NCI-H2171 (cell line): ENCODE data around the gene ZNF280D.

Experiments
- DNase-seq: peaks from one replicate; lab custom pipeline; 2025; lab: John Stamatoyannopoulos, UW

Gene ZNF280D

DNA sequence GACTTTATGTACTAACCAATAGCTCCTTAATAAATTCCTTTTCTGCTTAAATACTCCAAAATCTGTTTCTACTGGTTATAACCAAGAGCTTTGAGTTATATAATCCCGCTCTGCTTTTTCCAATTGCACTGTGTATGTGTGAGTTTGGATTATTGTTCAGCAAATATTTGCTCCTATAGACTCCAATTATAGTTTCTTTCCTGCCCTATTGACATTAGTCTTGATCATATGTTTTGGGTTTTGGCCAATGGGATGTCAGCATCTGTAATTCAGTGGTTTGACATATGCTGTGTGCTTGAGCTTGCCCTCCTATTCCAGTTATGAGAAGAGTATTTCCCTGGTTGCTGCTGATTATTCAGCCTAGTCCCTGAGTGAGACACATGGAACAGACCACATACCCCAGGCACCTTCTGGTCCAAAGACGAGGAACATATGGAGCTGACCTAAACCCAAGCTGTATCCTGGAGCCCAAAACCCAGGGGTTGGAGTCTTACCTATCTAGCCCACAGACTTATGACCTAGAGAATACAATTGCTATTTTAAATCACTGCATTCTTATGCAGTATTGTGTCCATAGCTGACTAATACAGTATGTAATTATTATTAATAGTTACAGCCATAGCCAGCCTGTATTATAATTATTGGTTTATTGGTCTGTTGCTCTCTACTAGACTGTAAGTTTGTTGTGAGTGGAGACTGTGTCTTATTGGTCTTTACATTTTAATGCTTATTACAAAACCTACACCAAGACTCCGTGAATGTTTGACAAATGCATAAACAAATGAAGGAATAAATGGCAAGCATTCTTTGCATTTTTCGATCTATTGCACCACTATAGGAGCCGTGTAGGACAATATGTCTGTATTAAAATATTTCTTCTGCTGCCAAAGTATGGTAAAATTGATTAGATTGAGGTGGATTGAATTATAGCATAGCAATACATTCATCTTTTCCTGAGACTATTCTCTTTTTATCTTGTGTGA, 11.7 kb upstream of the ZNF280D start:
- no peak for DNase-seq

DNA sequence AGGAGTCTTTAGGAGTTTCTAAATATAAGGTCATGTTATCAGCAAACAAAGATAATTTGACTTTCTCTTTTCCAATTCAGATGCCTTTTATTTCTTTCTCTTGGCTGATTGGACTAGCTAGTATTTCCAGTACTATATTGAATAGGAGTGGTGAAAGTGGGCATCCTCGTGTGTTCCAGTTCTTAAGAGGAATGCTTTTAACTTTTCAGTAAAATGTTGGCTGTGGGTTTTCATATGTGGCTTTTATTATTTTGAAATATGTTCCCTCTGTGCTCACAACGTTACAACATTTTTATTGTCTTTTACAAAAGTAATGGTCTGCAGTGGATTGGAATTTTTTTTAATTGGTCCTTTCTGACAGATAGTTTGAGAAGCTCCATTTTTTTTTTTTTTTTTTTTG, 8.2 kb upstream of the ZNF280D start:
- no peak for DNase-seq

DNA sequence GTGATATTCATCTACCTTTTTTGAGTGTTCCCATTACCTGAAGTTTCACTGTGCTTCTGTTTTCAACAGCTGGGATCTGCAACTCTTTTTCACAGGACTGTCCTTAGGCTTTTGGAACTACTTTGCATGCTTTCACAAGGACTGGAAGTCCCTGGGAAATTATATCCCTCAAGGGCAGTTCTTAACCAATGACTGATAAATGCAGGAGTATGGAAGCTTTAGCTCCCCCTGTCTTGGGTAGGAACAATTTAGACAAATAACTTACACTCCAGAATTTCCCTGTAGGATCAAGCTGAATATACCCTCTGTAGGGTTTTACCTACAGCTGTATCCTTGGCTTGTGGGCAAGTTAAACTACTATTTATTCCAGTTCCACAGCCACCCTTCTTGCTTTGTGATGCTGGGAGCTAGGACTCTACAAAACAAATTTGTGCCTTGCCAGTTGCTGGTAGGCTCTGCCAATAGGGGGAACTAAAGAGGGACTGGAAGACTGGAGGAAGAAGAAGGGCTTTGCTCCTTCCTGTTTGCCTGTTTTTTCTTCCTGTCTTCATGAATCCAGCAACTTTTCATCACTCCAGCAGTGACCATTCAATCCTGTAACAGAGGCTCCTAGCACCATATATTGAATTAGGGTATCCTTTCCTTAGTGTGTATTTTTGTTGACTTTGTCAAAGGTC, 6.8 kb upstream of the ZNF280D start:
- no peak for DNase-seq

DNA sequence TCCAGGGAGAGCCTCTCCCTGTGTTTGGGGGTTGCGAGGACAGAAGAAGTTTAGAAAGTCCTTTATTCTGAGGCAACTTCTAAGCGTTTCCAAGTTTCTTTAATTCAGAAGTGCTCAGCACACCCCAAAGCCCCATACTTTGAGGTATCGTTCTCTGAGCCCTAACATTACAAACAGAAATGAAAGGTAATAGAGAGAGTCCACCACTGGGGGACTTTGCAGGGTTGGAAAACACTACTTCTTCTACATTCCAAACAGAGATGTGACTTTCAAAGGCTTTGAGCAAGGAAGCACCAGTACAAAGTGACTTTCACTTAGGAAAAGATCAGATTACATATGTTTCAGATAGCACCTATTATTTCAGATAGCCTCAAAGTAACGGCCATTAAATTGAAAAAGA, 6.2 kb upstream of the ZNF280D start:
- no peak for DNase-seq

DNA sequence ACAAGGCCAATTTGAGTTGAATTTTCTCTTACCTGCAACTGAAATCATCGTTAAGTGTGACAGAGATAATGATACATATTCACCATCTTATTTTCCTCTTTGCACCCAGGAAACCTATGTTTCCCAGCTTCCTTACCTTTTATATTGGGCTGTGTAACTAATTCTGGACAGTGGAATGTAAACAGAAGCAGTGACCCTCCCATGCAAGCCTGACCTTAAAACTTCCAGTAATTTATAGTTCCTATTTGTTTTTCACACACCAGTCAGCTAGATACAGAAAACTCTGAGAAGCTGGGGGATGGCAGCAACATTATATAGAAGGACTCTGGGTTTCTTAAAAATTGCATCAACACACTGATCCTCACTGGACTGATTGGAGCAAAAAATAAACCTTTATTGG, 4.5 kb upstream of the ZNF280D start:
- DNase-seq = no peak

DNA sequence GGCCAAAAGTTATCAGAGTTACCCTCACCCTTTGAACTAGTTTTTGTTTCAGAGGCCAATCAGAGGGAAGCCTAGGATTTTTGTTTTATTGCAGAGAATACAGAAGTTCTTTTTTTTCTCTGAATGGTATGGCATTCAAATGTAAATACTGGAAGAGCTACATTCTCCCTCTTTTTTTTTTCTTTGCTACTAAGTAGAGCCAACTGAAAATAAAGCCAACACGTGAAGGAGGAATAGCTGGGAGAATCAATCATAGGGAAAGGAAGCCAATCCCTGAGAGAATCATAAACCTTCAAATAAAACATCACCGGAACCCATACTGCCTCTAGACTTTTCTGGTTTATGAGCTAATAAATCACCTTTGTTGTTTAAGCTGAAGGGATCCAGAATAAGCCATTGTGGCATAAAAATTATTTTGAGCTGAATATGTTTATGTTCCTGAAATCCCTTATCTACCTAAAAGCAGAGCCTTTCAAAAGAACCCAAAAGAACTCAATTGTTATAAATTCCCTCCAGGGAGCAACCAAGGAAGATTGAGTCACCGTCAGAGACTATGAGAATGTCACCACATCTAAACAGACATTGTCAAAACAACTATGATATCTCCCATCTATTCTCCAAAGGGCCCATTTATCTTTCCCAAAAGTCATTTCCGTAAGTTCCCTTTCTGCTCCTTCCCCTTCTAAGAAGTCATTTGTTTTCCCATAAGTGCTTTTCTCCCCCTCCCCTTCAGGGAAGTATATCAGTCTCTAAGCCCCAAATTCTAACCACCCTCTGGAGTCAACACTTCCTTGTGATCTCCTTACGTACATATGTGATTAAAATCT, 3.8 kb upstream of the ZNF280D start:
- no peak for DNase-seq

DNA sequence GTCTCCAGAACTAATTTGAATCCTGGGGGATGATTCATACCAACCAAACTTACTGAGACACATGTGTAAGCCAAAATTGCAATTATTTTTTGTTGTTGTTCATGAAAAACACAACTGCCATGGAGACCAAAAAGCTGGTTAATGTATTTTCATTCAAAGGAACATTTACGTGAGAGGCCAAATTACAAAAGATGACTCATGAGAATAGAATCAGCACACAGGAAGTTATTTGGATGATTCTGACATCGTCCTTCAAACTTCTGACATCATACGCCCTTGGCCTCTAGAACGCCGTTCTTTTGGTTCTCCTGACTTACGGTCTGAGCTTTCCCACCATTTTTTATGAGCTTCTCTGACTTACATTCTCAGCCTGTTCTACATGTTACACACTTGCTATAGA, 3.0 kb upstream of the ZNF280D start:
- DNase-seq = no peak

DNA sequence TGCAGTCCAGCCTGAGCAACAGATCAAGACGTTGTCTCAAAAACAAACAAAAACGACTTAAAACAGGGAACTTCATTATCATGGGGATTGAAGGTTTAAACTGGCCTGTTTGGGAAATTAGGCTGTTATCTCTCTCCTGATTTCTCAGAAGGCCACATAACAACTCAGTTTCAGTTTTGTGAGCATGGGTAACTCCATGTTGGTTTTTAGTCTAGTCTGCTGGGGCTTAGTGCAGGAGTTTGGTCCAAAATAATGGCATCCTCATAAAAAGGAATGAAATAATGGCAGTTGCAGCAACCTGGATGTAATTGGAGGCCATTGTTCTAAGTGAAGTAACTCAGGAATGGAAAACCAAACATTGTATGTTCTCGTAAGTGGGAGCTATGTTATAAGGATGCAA, 2.3 kb upstream of the ZNF280D start:
- DNase-seq = no peak

DNA sequence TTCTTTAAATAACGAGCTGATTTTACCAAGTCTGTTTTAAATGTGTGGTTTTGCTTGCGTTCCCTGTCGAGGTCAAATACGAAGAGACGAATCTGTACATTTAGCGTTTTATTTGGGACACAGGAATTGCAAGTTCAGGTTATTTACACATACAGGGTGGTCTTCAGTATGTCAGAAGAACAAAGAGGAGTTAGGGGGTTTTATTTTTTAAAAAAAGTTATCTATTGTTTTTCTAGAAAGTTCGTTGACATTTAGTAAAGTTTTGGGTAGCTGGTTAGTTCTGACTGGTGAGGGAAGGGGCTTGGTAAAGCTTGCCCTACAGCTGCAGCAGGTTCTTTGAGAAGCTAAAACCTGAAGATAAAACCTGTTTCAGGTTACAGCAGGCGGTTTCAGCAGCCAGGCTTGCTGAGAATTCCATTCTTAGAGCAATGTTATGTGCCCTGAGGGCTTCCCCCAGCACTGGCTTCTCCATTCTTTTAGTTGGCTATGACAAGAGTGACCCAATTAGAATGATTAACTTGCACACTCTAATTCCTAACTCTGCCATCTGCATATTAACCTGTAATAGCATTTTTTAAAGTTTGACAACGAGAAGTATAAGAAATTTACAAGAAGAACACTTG, 815 bp upstream of the ZNF280D start:
- no peak for DNase-seq

DNA sequence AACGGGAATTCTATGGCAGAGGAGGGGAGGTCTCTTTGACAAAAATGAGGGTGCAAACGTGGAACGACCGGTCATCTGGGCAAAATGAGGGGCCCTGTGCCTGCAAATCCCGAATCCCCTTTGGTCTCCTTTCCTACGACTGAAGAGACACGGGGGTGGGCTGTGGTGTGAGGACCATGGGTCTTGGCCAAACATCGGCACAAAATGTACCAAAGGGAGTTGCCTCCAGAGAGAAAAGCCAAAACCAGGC, 498 bp downstream of the ZNF280D start:
- no peak for DNase-seq

DNA sequence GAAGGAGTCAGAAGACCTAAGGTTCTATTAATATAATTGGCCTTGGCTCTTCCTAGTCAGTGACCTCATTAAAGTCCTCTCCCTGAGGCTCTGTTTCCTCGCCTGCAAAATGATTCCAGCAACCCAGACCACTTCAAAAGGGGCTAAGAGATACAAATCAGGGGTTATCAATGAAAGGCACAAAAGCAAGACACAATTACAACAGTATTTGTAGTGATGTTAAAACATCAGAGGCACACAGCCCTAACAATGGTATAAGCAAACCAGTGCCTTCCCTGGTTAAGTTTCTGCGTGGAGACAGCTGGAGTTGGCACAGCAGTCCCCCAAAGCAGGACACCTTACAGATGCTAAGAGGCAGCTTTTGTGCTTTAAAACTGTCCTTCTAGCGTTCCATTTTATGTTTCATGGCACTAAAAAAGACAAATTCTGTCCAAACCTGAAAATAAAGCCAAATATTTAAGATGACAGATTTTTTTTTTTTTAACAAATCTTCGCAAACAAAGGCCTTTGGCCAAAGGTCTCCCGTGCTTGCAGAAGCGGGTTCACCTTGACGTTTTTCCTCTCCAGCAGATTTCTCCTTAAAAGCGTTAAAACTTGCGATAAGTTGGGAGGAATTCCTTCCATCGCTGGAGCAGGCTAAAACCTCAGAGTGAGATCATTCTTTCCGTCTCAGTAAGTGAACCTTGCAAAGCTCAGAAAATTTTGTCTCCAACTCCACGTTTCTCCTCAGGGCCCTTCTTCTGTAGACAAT, 999 bp downstream of the ZNF280D start:
- DNase-seq = no peak

DNA sequence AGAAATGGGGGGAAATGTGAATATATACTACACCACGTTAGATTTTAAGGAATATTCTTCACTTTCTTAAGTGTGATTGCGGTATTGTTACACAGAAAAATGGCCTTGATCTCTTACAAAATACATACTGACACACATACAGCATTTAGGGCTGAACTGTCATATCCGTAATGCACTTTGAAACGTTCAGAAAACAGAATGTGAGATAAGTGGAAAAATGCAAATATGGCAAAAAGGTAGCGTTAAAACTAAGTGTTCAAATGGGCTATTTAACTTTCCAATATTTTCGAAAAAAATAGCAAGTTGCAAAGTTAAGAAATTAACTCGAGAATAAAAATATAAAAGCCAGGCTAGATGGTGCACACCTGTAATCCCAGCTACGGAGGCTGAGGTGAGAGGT, 1.8 kb downstream of the ZNF280D start:
- DNase-seq = no peak

DNA sequence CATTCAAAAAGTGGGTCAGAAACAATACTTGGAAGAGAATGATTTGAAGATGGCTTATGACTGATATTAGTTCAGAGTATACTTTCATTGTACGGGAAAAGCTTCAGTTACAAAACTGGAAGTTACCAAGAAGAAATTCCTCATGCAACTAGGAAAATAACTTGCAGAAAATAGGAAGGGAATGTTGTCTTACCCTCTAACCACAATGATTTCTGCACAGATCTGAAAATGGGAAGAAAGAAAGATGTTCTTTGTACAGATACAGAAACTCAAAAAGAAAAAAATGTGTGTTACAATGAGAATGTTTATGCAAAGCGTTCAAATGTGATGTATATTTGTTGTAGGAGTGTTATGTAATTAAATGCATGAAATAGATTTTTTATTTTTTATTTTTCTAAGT, 3.7 kb downstream of the ZNF280D start:
- DNase-seq = no peak

DNA sequence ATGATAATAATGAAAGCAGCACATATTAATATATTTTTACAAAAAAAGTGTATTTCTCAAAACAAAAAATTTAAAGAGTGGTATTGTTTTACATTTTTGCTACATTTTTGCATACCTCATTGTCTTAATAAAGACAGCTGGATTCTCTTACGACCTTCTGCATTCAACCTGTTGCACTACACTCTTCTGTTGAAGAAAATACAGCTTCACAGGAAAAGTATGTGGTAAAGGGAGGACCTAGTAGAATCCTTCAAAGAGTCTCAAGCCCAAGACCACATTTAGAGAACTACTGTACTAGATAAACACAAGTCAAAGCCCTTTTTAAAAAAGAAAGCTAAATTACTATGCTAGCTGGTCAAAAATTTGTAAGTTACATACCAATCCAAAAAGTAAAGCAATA, 7.9 kb downstream of the ZNF280D start:
- DNase-seq = no peak

DNA sequence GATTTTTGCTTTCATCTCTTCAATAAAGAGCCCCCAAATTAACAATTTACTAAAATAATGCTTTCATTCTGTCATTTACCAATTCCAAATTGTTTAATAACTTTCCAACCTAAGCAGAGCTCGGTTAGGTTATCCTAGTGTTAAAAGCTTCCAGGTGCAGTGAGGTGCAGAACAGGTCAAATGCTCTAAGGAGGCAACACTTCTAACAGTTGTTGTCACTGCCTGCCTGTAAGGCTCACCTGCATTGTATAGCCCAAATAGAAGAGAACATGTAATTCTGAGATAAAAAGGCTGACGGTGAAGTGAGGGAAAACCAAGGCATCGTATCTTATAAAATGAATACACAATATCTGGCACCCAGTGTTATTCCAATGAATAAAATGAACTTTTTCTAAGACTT, 9.1 kb downstream of the ZNF280D start:
- DNase-seq = no peak

DNA sequence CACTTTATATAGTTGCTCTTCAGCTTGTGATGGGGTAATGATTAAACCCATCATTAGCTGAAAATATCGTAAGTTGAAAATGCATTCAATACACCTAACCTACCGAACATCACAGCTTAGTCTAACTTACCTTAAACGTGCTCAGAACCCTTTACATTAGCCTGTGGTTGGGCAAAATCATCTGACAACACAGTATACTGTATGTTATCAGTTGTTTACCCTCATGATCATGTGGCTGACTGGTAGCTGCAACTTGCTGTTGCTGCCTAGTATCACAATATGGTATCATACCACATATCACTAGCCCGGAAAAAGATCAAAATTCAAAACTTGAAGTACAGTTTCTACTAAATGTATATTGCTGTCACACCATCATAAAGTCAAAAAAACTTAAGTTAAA, 9.5 kb downstream of the ZNF280D start:
- no peak for DNase-seq

DNA sequence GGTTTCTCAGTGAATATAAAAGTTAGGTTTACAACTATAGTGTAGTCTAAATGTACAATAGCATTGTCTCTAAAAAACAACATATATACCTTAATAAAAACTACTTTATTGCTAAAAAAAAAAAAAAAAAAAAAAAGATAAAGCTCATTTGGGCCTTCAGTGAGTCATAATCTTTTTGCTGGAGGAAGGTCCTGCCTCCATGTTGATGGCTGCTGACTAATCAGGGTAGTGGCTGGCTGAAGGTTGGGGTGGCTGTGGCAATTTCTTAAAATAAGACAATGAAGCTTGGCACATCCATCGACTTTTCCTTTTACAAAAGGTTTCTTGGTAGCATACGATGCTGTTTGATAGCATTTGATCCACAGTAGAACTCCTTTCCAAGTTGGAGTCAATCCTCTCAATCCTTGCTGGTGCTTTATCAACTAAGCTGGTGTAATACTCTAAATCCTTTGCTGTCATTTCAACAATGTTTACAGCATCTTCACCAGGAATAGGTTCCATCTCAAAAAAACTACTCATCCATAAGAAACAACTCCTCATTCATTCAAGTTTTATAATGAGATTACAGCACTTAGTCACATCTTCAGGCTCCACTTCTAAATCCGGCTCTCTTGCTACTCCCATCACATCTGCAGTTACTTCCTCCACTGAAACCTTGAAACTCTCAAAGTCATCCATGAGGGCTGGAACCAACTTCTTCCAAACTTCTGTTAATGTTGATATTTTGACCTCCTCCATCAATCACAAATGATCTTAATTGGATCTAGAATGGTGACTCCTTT, 13.3 kb downstream of the ZNF280D start:
- DNase-seq = no peak

DNA sequence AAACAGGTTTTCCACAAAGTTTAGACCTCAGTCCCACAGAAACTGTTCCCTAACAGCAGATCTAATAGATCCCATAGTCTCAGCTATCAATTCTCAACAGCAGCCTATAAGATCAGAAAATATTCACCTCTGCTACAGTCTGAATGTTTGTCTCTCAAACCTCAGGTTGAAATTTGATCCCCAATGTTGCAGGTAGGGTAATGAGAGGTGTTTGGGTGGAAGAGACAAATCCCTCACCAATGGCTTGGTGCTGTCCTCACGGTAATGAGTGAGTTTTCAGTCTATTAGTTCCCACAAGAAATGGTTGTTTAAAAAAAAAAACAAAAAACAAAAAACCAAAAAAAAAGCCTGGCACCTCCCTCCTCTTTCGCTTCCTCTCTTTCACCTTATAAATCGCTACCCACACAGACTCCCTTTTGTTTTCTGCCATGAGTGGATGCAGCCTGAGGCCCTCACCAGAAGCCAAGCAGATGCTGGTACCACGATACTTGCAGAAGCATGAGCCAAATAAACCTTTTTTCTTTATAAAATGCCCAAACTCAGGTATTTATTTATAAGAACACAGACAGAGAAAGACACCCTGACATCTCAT, 14.2 kb downstream of the ZNF280D start:
- peak; percentile 3 for DNase-seq

DNA sequence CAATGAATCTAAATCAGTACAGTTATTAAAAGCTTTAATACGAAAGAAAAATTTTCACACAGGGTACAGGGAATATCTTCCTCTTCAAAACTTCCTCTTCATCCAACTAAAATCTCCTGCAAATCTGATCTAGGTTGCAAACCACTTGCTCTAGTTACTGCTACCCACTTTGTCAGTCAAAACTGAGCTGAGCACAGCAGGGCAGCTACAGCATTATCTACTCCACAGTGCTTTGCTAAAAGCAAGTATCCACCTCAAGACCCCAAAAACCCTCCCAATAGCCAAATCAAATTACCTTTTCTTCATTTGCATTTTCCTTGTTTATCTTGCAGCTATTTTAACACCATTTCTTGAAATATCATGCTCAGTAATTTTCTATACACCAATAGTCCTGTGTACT, 14.7 kb downstream of the ZNF280D start:
- no peak for DNase-seq

DNA sequence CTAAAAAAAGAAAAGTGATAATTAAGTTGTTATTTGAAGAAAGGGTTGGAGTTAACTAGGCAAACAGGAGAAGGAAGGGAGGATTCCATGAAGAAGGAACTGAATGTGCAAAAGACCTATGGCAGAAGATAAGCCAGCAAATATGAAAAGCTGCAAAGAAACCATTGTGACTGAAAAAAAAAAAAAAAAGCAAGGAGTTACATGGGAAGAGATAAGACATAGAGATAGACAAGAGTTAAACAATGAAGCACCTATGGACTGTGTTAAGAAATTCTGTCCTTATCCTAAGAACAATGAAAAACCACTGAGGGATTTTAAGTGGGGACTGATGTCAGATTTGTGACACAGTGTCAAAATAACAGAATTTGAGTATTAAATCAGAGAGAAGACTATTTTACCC, 17.0 kb downstream of the ZNF280D start:
- DNase-seq = no peak

DNA sequence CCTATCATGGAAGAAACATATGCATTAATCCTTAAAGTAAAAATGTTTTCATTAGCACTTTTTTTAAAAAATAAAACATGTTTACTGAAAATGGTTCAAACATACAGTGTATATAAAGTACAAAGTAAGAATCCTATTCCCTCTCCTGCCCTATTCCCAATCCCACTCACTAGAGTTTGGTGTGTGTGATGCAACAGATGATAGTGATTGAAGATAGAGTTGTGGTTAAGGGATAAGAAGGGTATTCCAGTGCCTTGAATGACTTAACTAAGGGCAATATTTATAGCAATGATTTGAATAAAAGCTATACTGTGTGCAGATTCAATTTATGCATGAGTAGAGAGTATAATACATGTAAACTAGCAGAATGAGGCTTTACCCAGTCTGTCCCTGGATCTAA, 18.1 kb downstream of the ZNF280D start:
- DNase-seq = no peak
